GM12878 (cell line): Measurements from ENCODE around the gene HEBP1. TPM values are rescaled to one million over a fixed set of nuclear protein-coding genes. Genes with fewer than 3 reads are reported as not detected.

Source experiments
- ATAC-seq: fragments of 200-7000 bp; cut with Tn5 transposase; 3 replicates; pipeline ENCODE4 v1.9.1; 2020; ENCODE audit warnings: mild to moderate bottlenecking, moderate library complexity
- BruUV-seq: library from RNA; stranded (reverse); fragments of 400-500 nt; replicated peaks from 2 replicates; lab custom pipeline; 2021; lab: Mats Ljungman, UMichigan
- CTCF ChIA-PET: fragments of 300-600 bp; sonication (Branson Sonifier 250); formaldehyde crosslinking; extraction: SDS; loops from one replicate; lab custom pipeline; 2021; ENCODE audit warnings: inconsistent platforms; lab: Yijun Ruan, JAX
- POLR2A ChIA-PET: fragments of 350-600 bp; formaldehyde crosslinking; extraction: SDS; loops from one replicate; lab custom pipeline; 2021; ENCODE audit warnings: inconsistent platforms; lab: Charles Lee
- RAD21 ChIA-PET: fragments of 300-600 bp; sonication (Branson Sonifier 250); formaldehyde crosslinking; loops from one replicate; lab custom pipeline; 2023; ENCODE audit warnings: antibody characterized with exemption; ENCODE audit not compliant: unreplicated experiment; lab: Charles Lee
- SMC1A ChIA-PET: fragments of 300-600 bp; sonication (Branson Sonifier 250); formaldehyde crosslinking; loops from one replicate; lab custom pipeline; 2023; ENCODE audit not compliant: unreplicated experiment, uncharacterized antibody; lab: Charles Lee
- DNase-seq: peaks from one replicate; pipeline ENCODE4 v3.0.0-alpha.2; 2011; ENCODE audit warnings: low read depth, low spot score
- FAIRE-seq: peaks from 3 replicates; lab custom pipeline; 2011; peaks lifted over from hg19 to GRCh38; lab: Jason Lieb, UNC
- H2AFZ ChIP-seq: 2 replicates; pipeline ENCODE4 v1.6.0; 2011; ENCODE audit warnings: low read depth, low read length, control low read depth; ENCODE audit not compliant: control insufficient read depth
- H3K27ac ChIP-seq: 2 replicates; pipeline ENCODE4 v1.5.1; 2011; ENCODE audit warnings: control low read depth; ENCODE audit not compliant: control insufficient read depth, insufficient read depth
- H3K27me3 ChIP-seq, 2 experiments: replicated peaks in 1 of 2; 2 replicates each; pipeline versions ENCODE4 v1.6.0 to v1.6.1; 2011; ENCODE audit warnings: low read length in 1 of 2; ENCODE audit not compliant: control insufficient read depth in 2 of 2, insufficient read depth in 2 of 2
- H3K36me3 ChIP-seq, 2 experiments: 2 replicates each; pipeline ENCODE4 v1.5.1; 2011; ENCODE audit warnings: low read length in 1 of 2; ENCODE audit not compliant: control insufficient read depth in 2 of 2, insufficient read depth in 2 of 2
- H3K4me1 ChIP-seq: 2 replicates; pipeline ENCODE4 v1.6.1; 2011; ENCODE audit warnings: mild to moderate bottlenecking, low read length, moderate library complexity, mixed read lengths; ENCODE audit not compliant: control insufficient read depth, insufficient read depth
- H3K4me2 ChIP-seq: 2 replicates; pipeline ENCODE4 v1.6.0; 2011; ENCODE audit warnings: control low read depth; ENCODE audit not compliant: control insufficient read depth, insufficient read depth
- H3K4me3 ChIP-seq: fragments of 200-600 bp; sonication (generic); 2 replicates; pipeline ENCODE4 v1.5.1; 2016
- H3K79me2 ChIP-seq: 2 replicates; pipeline ENCODE4 v1.6.0; 2011; ENCODE audit warnings: low read length; ENCODE audit not compliant: control insufficient read depth, insufficient read depth
- H3K9ac ChIP-seq: 2 replicates; pipeline ENCODE4 v1.8.0; 2011; ENCODE audit warnings: low read length, control low read depth, mixed read lengths; ENCODE audit not compliant: control insufficient read depth, insufficient read depth
- H3K9me3 ChIP-seq: replicated peaks from 3 replicates; pipeline ENCODE4 v1.5.1; 2011; ENCODE audit warnings: mild to moderate bottlenecking, low read length; ENCODE audit not compliant: control insufficient read depth, insufficient read depth
- H4K20me1 ChIP-seq: 2 replicates; pipeline ENCODE4 v1.6.0; 2011; ENCODE audit not compliant: control insufficient read depth, insufficient read depth
- ATF7 ChIP-seq: fragments of 450-650 bp; IDR thresholded peaks from 2 replicates; pipeline ENCODE4 v1.6.1; 2016; ENCODE audit warnings: low read depth, mild to moderate bottlenecking
- CBX5 ChIP-seq: sonication (generic); IDR thresholded peaks from 2 replicates; pipeline ENCODE4 v1.6.1; 2016; ENCODE audit warnings: low read depth, moderate library complexity, mild to moderate bottlenecking, inconsistent platforms
- CEBPB ChIP-seq, 2 experiments: fragments of 150-350 bp in 1 of 2; IDR thresholded peaks; 2 replicates each; pipeline ENCODE4 v1.6.1; 2012 to 2014; ENCODE audit warnings: low read depth in 2 of 2, low read length in 2 of 2, borderline replicate concordance in 1 of 2, inconsistent platforms in 1 of 2
- CREB1 ChIP-seq: IDR thresholded peaks from 2 replicates; pipeline ENCODE4 v1.6.1; 2012; ENCODE audit warnings: low read depth, mild to moderate bottlenecking, inconsistent platforms
- E2F4 ChIP-seq: IDR thresholded peaks from 2 replicates; pipeline ENCODE4 v1.6.1; 2012; ENCODE audit warnings: low read depth, low read length, improper control_type of control experiment
- ESRRA ChIP-seq: IDR thresholded peaks from 2 replicates; pipeline ENCODE4 v1.6.1; 2012; ENCODE audit warnings: mild to moderate bottlenecking, low read length, improper control_type of control experiment
- EZH2 ChIP-seq: IDR thresholded peaks from 2 replicates; pipeline ENCODE4 v1.6.1; 2012; ENCODE audit warnings: low read depth, mild to moderate bottlenecking, control low read depth, inconsistent platforms, low read length, borderline replicate concordance; ENCODE audit not compliant: control insufficient read depth
- HDGF ChIP-seq: fragments of 450-650 bp; IDR thresholded peaks from 2 replicates; pipeline ENCODE4 v1.6.1; 2016; ENCODE audit warnings: antibody characterized with exemption
- IRF4 ChIP-seq: IDR thresholded peaks from 2 replicates; pipeline ENCODE4 v1.6.1; 2011; ENCODE audit warnings: low read depth, low read length
- KLF5 ChIP-seq: fragments of 450-650 bp; IDR thresholded peaks from 2 replicates; pipeline ENCODE4 v1.6.1; 2014; ENCODE audit warnings: mild to moderate bottlenecking; ENCODE audit not compliant: partially characterized antibody
- NBN ChIP-seq: fragments of 450-650 bp; IDR thresholded peaks from 2 replicates; pipeline ENCODE4 v1.6.1; 2016
- NR2C2 ChIP-seq: IDR thresholded peaks from 2 replicates; pipeline ENCODE4 v1.6.1; 2011; ENCODE audit warnings: borderline replicate concordance, low read depth; ENCODE audit not compliant: control insufficient read depth, insufficient read length
- RAD21 ChIP-seq: IDR thresholded peaks from 2 replicates; pipeline ENCODE4 v1.6.1; 2011; ENCODE audit warnings: mild to moderate bottlenecking, low read depth, low read length, moderate library complexity; ENCODE audit not compliant: insufficient read depth
- RELB ChIP-seq: fragments of 450-650 bp; IDR thresholded peaks from 2 replicates; pipeline ENCODE4 v1.6.1; 2017; ENCODE audit warnings: low read depth, mild to moderate bottlenecking, moderate library complexity
- SMAD5 ChIP-seq: IDR thresholded peaks from 2 replicates; pipeline ENCODE4 v1.6.1; 2016; ENCODE audit warnings: antibody characterized with exemption, low read depth
- SREBF2 ChIP-seq: IDR thresholded peaks from 2 replicates; pipeline ENCODE4 v1.6.1; 2012; ENCODE audit warnings: mild to moderate bottlenecking, low read length
- USF2 ChIP-seq: IDR thresholded peaks from 2 replicates; pipeline ENCODE4 v1.6.1; 2011; ENCODE audit warnings: low read depth, low read length, improper control_type of control experiment, borderline replicate concordance
- WRNIP1 ChIP-seq: IDR thresholded peaks from 2 replicates; pipeline ENCODE4 v1.6.1; 2011; ENCODE audit warnings: low read depth, low read length, improper control_type of control experiment, borderline replicate concordance
- ZNF207 ChIP-seq: fragments of 450-650 bp; IDR thresholded peaks from 2 replicates; pipeline ENCODE4 v1.6.1; 2014; ENCODE audit warnings: antibody characterized with exemption, mild to moderate bottlenecking, borderline replicate concordance
- ZNF24 ChIP-seq: fragments of 450-650 bp; IDR thresholded peaks from 2 replicates; pipeline ENCODE4 v1.6.1; 2017; ENCODE audit warnings: antibody characterized with exemption, mild to moderate bottlenecking
- ZNF622 ChIP-seq: fragments of 450-650 bp; IDR thresholded peaks from 2 replicates; pipeline ENCODE4 v1.6.1; 2017; ENCODE audit warnings: mild to moderate bottlenecking, inconsistent platforms
- WGBS: methylation state at CpG from one replicate; pipeline ENCODE4 v1.1.6; 2016; ENCODE audit warnings: low lambda C conversion rate; ENCODE audit not compliant: insufficient replicate concordance, insufficient coverage; ENCODE audit errors: missing lambda C conversion rate; 5-methylcytosine and 5-hydroxymethylcytosine counted together
- in situ Hi-C: fragments of 300-500 bp; cut with MboI; formaldehyde crosslinking; loops from 9 replicates; pipeline ENCODE4 v1.14.3; 2018; ENCODE audit warnings: mixed read lengths
- intact Hi-C: fragments of 100-400 bp; cut with micrococcal nuclease; formaldehyde crosslinking; loops from one replicate; pipeline ENCODE4 v1.14.2; 2022; ENCODE audit not compliant: unreplicated experiment
- polyA plus RNA-seq, 11 experiments: library from polyadenylated mRNA; depleted of rRNA in 4 of 11; unstranded in 6 of 11; stranded (reverse) in 5 of 11; fragments of >200 nt; fragmentation: Nextera tagmentation in 4 of 11; fragmentation: Illumina TruSeq in 1 of 11; extraction: Ambion mirVana in 4 of 11; extraction: Trizol in 1 of 11; gene quantifications; 1 replicate in 1 of 11; 2 replicates in 10 of 11; pipeline versions ENCODE4 v1.2.1 to v1.2.3, GENCODE V29; 2011 to 2016; ENCODE audit warnings: inconsistent platforms in 2 of 11, missing spikeins in 2 of 11, low read depth in 1 of 11
- total RNA-seq, 4 experiments: library from RNA; depleted of rRNA in 3 of 4; stranded (reverse); fragments of >200 nt in 3 of 4; fragmentation: Illumina TruSeq in 1 of 4; extraction: Trizol in 1 of 4; gene quantifications; 2 replicates each; pipeline versions ENCODE4 v1.2.1 to v1.2.3, GENCODE V29; 2013 to 2021

HEBP1 gene
- total and polyA plus RNA-seq, 10 of the 15 experiments (the other 5 are each of a cell fraction or from before 2014, with no cell fraction given): 0.07 to 0.32 (median 0.18) TPM; not detected in 5

- TF ChIP-seq ZNF207: no peak
- no peak for TF ChIP-seq NR2C2
- TF ChIP-seq WRNIP1: no peak
- no peak for TF ChIP-seq SMAD5
These were observed 20.9 kb downstream of the HEBP1 start (continued) for GRCh38 chr12:12979126-12979525.

- ChIA-PET SMC1A (interaction anchor here (1.2 to 1.8 kb wide), 4 partner anchors 61 to 236 kb away, joined by 4 to 6 read pairs (median 4); no protein-coding TSS in a partner anchor), CTCF (interaction anchor here (0.7 to 3.4 kb wide), 6 partner anchors 62 to 247 kb away, joined by 3 to 20 read pairs (median 4); no protein-coding TSS in a partner anchor), POLR2A (no interaction called here), RAD21 (interaction anchor here (1.4 kb wide), 1 partner anchor 85 kb away, joined by 3 read pairs; no protein-coding TSS in a partner anchor)
- Histone ChIP-seq H3K9me3 (no peaks in the 10 kb centered on the region; the same call in 2 of the 3 replicates), H4K20me1 (no peaks in the 10 kb centered on the region), H3K27ac (no peak overlapping the region), H3K36me3 (no peaks in the 10 kb centered on the region), H3K27me3 (no peaks in the 10 kb centered on the region; a peak in 1 of 4 replicates), H2AFZ (no peak overlapping the region), H3K9ac (no peak overlapping the region), H3K79me2 (no peaks in the 10 kb centered on the region), H3K4me2 (no peak overlapping the region), H3K4me3 (no peak overlapping the region), H3K4me1 (no peaks in the 10 kb centered on the region)
- BruUV-seq: no TSS peak
- 69% methylated on average over 4 of the region's 4 CpGs for WGBS
- DNase-seq (no peak), FAIRE-seq (no peak), ATAC-seq (no peak)
- in situ Hi-C loops (no loop called here), intact Hi-C loops (no loop called here)
- TF ChIP-seq SREBF2 (no peak), NBN (no peak), RAD21 (no peak), CREB1 (no peak), CBX5 (no peak), RELB (no peak), ESRRA (no peak), IRF4 (no peak), EZH2 (no peak), USF2 (no peak), KLF5 (no peak), CEBPB (IDR thresholded peaks at IDR 0.05; ENCODE audit: borderline replicate concordance in 1 of 2, low read depth in 2 of 2, low read length in 2 of 2) (no peak), E2F4 (no peak), ZNF24 (no peak), ZNF622 (no peak), ATF7 (no peak), HDGF (no peak)
These were observed 22.8 kb downstream of the HEBP1 start for GRCh38 chr12:12977231-12977630.
